GM19099 (cell line): Measurements from ENCODE around the gene TAOK1.
A peak's percentile ranks its signal among the peaks of the same experiment; 100 is the strongest.

Source experiments
- POLR2A ChIP-seq: IDR thresholded peaks from 3 replicates; pipeline ENCODE4 v1.6.1; 2011; ENCODE audit warnings: low read depth; ENCODE audit not compliant: insufficient read length; ENCODE audit errors: extremely low read depth

Gene TAOK1

DNA sequence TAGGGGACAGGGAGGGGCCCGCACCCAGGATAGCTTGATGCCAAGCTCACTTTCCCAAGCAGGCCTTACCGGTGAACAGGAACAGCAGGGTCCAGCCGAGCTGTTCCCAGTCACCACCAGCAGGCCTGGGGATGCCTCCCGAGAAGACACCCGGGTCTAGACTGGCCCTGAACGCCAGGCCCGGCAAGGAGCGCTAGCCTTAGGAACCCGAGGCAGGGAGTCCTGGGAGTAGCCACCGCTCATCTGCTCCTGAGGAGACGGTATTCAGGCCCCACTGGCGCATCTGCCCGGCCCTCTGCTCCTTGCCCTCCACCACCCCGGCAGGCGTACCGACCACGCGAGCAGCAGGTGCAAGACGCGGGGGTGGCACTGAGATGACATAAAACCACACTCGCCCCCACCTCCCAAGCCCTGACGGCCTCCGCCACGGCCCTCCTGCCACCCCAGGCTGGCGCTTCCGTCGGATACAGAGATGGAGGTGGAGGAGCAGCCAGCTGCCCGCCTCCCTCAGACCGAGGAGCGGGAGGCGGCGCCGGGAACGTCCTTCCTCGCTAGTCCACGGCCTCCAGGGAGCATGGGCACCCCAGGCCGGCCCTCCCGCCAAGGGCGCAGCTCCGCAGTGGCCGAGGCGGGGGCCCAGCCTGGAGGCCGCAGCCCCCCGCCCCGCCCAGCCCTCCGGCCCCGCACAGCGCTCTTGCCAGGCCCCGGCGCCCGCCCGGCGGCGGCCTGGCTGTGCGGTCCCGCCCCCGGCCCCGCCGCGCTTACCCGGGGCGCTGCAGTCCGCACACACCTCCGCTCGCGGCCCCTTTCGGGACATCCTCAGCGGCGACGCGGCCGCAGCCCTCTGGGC is 198.6 kb downstream of the TAOK1 start:
- TF ChIP-seq POLR2A, result no peak

DNA sequence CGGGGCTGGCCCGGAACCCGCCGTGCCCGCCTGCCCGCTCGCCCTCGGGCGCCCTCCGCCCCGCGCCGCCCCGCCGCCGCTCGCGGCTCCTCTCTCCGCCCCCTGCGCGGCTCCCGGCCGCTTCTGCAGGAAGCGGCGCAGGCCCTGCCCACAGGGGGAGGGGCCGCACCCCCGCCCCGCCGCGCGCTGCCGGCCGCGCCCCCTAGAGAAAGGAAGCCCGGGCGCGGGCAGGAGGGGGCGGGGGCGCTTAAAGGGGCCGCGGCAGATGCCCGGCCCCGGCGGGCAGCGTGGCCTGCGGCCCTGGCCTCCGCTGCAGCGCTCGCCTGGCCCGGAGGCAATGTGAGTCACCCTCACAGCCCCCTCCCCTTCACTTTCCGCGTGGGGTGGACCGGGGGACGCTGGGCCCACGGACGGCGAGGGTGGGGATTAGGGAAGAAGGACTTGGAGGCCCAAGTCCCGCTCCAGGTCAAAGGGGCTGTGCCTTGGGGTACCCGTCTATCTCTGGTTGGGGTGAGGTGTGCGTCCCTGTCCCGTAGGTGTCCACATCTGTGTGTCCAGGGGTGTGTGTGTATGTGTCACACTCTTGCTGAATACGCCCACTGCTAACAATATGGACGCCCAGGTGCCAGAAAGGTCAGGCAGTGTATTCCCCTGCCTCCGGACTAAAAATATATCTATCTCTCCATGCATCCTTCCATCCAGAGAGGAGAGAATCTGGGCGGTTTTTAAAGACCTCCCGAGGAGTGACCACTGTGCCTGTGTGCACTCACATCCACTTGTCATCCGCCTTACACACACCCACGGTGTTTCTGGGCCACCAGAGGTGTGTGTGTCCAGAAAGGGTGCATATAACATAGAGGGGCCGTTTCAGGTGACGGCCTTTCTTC is 199.6 kb downstream of the TAOK1 start, which contains the start of gene GIT1:
Gene GIT1 (minus strand): TSS at position 125 of the 887 bp plus-strand sequence. CDS start 270 bp downstream, outside the sequence.
- peak; percentile 61 for TF ChIP-seq POLR2A

DNA sequence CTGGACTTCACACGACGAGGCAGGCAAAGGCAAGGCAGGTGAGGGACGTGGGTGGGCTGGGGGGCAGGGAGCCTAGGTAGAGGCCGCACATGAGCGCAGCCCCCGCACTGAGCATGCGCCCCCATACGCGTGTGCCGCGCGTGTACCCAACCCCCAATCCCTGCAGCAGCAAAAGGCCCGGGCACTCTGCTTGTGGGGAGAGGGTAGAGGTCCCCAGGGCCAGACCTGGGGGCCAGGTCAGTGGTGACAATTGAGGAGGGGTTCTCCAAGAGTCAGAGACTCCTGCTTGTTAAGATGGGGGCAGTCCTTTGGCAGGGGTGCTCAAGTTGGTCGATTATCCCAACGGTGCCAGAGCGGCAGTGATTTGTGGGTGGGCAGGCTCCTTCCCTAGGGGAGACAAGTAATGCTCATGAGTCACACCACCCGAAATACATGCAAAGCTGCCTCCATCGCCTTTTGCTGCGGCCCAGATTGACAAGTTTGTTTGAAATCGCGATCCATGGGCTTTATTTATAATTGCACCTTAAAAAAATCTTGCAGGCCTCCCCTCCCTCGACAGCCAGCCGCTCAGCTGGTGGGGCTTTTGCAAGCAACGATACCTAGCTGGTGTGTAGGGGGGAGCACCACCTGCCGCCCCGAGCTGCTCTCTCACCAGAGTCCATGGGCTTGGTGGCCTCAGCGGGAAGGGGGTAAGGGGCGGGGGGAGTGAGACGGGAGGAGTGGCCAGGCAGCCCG is 200.4 kb downstream of the TAOK1 start:
- TF ChIP-seq POLR2A, result no peak

DNA sequence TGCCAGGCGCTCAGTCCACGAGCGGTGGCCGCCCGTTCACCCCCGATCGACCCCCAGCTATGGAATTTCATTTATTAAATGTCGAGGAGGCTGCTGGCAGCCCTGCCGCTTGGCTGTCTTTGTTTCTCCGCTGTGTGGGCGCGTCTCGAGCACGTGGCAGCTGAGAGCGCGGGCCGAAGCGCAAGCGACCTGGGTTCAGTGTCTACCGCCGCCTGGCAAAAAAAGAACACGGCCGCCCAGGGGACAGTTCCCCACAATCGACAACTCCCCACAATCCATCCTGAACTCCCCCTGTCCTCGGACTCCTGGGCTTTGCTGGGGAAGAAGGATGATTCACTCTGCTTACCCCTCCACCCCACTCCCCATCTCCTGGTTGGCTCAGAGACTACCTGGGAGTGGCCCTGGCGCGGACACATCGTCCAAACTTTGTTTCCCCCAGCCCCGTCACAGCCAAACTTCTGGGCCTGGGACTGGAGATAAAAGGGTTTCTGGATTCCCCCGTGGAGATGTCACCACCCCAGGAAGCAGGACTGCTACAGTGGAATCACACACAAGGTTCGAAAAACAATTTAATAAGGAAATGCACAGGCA is 201.1 kb downstream of the TAOK1 start:
- TF ChIP-seq POLR2A, result no peak

DNA sequence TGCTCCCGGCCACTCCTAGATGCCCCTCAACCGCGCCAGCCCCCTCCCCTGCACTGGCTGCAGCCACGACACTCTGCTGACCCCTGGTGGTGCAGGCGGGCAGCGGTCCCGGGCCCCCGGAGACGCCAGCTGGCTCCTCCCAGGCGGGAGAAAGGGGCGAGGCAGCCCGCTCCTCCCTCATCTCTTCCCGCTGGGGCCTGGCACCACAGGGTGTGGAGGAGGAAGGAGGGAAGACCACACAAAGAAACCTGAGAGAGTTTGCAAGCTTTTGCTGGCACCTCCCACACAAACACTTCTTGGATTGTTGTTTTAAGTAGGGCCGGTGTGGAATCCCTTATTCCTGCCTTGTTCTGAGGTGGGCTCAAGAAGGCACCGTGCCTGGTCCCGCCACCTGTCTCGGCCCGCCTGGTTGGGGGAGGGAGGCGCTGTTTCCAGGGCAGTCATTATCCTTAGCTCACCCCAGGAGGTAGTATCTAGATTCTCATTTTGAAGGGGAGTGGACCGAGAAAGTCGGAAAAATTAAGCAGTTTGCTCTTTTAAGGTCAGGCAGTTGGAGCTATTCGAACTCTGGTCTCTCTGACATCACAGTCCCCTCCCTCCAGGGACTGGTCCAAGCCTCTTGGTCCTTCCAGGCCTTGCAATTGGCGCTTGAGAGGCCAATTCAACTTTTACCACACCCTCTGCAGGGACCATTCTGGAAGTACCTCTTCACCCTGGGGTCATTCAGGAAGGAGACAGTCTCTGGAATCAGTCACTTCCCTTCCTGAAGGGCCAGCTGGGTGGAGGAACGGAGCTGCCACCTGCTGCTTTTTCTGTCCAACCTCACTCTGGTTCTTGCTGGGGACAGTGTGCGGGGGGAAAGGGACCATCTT is 201.8 kb downstream of the TAOK1 start:
- TF ChIP-seq POLR2A, result peak; percentile 11

DNA sequence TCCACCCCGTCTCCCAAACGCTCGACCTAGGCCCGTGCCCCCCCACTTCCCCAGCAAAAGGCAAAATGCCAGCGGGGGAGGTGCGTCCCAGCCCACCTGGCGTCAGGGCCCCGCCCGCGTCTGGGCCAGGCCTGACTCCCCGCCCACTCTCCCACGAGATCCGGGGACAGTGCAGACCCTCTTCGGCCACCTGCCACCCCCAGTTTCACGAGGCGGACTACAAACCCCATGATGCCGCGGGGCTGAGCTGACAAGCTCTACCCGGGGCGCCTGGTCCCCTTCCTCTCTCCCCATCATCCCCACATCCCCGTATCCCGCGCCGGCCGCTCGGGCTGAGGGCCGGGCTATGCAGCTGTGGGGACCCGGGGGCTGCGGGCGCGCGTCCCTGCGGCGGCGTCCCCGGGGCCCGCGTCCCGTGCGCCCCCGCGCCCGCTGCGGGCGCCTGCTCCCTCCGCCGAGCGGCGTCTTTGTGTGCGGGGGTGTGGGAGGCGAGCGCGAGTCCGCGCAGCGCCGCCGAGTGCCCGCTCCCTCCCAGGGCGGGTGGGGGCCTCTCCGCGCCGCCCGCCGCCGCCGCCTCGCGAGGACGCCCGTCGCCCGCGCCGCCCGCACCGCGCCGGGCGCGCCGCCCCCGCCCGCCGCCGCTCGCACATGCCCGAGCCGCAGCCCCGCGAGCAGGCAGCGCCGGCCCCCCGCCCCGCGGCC is 202.8 kb downstream of the TAOK1 start, which contains the start of gene ANKRD13B:
Gene ANKRD13B (plus strand): TSS at position 283 of the 702 bp plus-strand sequence. CDS start 490 bp downstream, outside the sequence.
- no peak for TF ChIP-seq POLR2A

DNA sequence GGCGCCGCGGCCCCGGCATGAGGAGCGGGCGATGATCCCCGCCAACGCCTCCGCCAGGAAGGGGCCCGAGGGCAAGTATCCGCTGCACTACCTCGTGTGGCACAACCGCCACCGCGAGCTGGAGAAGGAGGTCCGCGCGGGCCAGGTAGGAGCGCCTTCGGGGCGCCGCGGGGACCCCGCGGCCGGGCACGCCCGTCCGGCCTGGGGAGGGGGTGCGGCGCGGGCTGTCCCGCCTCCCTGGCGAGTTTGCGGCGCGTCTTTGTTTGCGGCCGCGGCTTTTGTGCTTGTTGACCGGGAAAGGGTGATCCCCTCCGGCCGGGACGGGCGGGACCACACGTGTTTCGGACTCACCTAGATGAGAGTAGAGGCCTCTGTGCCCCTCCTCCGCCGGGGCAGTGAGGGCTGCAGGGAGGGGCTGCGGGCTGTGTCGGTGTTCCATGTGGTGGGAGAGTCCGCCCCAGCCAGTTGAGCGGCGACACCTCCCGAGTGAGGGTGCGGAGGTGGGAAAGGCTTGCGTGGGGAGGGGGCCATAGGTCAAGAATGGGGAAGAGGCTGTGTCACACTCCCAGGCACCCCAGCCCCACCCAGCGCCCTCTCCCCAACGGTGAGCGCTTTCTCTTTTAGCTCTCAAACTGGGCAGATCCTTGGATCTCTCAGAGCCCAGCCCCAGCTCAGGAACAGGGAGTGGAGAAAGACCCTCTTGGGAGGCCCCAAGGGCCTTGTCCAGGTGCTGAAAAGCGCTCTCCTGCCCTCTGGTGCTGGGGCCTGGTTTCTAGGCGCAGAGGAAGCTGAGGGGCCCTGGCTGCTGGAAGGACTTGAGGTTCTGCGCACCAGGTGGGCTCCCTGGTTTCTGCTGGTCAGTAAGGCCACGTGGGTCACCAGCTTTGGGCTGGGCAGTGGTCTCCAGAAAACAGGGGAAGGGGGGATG is 203.7 kb downstream of the TAOK1 start:
- TF ChIP-seq POLR2A, result no peak

DNA sequence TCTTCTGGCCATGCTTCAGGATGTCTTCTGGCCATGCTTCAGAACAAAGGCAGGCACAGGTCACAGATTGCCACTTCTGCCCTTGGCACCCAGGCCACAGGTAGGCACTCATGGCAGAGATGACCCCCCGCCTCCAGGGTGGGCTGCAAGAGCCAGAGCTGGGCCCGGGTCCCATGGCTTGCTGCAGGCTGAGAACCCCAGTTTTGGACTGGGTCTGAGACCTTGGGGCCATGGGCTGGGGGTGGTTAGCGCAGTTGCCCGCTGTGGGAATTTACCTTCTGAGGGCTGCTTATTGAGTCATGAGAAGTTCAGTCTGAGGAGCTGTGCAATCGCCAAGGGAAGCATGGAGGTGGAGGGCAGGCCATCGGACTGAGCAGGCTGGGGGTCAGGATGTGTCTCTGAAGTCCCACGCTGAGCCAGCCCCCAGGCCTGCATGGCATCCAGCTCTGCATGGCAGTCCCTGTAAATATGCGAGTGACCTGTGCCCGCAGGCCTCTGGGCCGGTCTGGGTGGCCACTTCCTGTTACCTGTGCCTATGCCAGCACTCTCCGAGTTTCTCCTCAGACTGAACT is 204.4 kb downstream of the TAOK1 start:
- no peak for TF ChIP-seq POLR2A

DNA sequence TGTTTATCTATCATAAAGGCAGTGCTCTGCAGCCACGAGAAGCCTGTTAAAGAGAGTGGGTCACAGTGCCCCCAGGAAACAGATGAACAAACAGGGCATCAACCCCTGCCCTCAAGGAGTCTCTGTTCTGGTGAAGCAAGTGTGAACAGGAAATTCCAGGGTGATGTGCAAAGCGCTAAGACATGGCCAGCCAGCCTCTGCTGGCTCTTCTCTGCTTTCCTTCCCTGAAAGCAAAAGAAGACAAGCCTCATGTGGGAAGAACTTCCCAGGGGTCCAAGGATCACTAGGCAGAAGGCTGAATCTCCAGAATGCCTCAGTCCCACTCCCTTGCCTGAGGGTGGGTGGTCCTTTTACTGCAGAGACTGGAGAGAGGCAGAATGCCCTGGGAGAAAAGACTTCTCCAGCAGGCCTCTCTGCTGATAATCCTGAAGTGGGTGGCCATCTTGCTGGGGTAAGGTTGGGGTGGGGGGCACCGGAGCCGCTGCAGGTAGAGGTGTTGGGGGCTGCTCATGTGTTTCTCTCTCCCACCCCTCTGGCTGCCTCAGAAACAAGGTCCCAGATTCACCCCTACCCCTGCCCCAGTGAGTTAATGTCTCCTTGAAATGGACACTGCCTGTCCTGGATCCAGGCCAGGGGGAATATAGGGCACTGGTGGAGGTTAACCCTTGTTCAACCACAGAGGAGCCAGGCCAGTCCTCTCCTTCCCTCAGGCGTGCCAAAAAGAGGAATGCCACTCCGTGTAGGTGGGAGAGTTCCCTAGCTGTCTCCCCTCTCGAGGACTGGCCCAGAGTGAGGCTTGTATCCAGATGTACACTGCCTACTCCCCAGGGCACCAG is 205.2 kb downstream of the TAOK1 start:
- TF ChIP-seq POLR2A, result no peak

DNA sequence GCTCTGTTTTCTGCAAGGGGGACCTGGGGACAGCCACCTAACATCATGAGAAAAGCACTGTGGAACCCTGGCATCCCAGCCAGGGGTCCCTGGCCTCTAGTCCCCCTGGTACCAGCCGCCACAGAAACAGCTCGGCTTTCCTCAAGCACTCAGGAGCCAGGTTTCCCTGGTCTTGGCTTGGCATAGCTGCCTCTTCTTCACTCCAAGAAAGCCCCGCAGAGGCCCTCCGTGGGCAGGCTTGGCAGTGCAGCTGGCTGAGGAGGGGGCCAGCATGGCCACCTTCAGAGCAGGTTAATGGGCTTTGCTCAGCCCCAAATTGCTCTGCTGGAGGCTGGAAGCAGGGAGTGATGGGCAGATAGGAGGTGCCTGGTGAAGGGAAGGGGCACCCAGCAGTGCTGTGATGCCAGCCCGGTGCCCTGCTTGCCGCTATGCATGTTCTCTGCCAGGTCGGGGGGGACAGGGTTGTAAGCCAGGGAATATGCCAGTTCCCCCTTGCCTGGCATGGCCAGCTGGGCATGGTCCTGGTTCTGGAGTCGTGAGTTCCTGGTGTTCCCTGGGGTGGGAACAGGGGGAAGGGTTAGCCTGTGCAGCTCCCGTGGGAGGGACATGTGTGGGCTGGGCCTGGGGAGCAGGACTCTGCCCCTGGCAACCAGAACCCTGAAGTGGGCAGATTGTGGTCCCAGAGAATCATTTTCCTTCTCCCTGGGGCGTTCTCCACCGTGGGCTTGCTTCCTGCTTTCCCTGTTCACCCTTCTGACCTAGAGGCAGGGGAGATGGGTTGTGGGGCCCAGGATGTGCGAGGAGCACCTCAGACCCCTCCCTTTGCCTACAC is 206.0 kb downstream of the TAOK1 start:
- TF ChIP-seq POLR2A, result no peak
